Dermis blood vessel endothelial cell (primary cell): Measurements from ENCODE around the gene SPTBN5. TPM values are rescaled to one million over a fixed set of nuclear protein-coding genes. Genes with fewer than 3 reads are reported as not detected.

ENCODE experiments used
- DNase-seq: peaks from one replicate; pipeline ENCODE4 v3.0.0; 2010
- total RNA-seq: library from RNA; depleted of rRNA; stranded (reverse); fragments of >200 nt; gene quantifications from 2 replicates; pipeline ENCODE4 v1.2.3, GENCODE V29; 2014

Gene SPTBN5
- total RNA-seq, 1 donor from 2014 or later = 11.1 TPM

GRCh38 chr15:41865490-41866055 is 28.3 kb downstream of the SPTBN5 start:
- no peak for DNase-seq

- DNase-seq = no peak
Measured at GRCh38 chr15:41862515-41863116, 31.2 kb downstream of the SPTBN5 start.

- no peak for DNase-seq
Measured at GRCh38 chr15:41861736-41862356, 32.0 kb downstream of the SPTBN5 start.

GRCh38 chr15:41860049-41860828 is 33.6 kb downstream of the SPTBN5 start:
- peak; percentile 26 for DNase-seq

- no peak for DNase-seq
Measured at GRCh38 chr15:41858756-41859155, 35.1 kb downstream of the SPTBN5 start.

GRCh38 chr15:41857316-41857715 is 36.5 kb downstream of the SPTBN5 start:
- DNase-seq = no peak

- no peak for DNase-seq
Measured at GRCh38 chr15:41856716-41857115, 37.1 kb downstream of the SPTBN5 start.

GRCh38 chr15:41856262-41856661 is 37.6 kb downstream of the SPTBN5 start:
- DNase-seq = no peak

GRCh38 chr15:41855261-41855961 is 38.4 kb downstream of the SPTBN5 start:
- no peak for DNase-seq

- no peak for DNase-seq
Measured at GRCh38 chr15:41854443-41854842, 39.4 kb downstream of the SPTBN5 start.

GRCh38 chr15:41853831-41854230 is 40.0 kb downstream of the SPTBN5 start:
- no peak for DNase-seq

GRCh38 chr15:41852736-41853590 is 40.9 kb downstream of the SPTBN5 start:
- DNase-seq = no peak

- DNase-seq = no peak
Measured at GRCh38 chr15:41851755-41852370, 42.0 kb downstream of the SPTBN5 start.

GRCh38 chr15:41851167-41851523 is 42.7 kb downstream of the SPTBN5 start:
- DNase-seq = no peak

- no peak for DNase-seq
Measured at GRCh38 chr15:41850482-41851166, 43.2 kb downstream of the SPTBN5 start.

- DNase-seq = no peak
Measured at GRCh38 chr15:41849861-41850260, 44.0 kb downstream of the SPTBN5 start.

GRCh38 chr15:41849204-41849603 is 44.6 kb downstream of the SPTBN5 start:
- DNase-seq = no peak

- no peak for DNase-seq
Measured at GRCh38 chr15:41848631-41849030, 45.2 kb downstream of the SPTBN5 start.

- DNase-seq = no peak
Measured at GRCh38 chr15:41847981-41848380, 45.9 kb downstream of the SPTBN5 start.

GRCh38 chr15:41847206-41847605 is 46.6 kb downstream of the SPTBN5 start:
- DNase-seq = no peak

GRCh38 chr15:41844814-41845213 is 49.0 kb downstream of the SPTBN5 start:
- DNase-seq = no peak
